Kidney (tissue), 14 donors: Measurements from ENCODE around the gene RBM44. TPM values are rescaled to one million over a fixed set of nuclear protein-coding genes. Genes with fewer than 3 reads are reported as not detected.
"Not testable (repeated sequence)": the region's sequence is repeated elsewhere in the genome, so short reads cannot be mapped to it uniquely, and the experiment has no call there.

ENCODE experiments used
- DNase-seq, 5 donors: peaks; one replicate each; pipeline ENCODE4 v3.0.0-alpha.2; 2013 to 2020
- FAIRE-seq: peaks from 2 replicates; lab custom pipeline; 2012; peaks lifted over from hg19 to GRCh38; lab: Jason Lieb, UNC
- H3K27ac ChIP-seq, 2 donors: one replicate each; pipeline ENCODE4 v1.7.0; 2013; ENCODE audit warnings: low read depth in 2 of 2, low read length in 2 of 2, inconsistent platforms in 1 of 2
- H3K27me3 ChIP-seq: one replicate; pipeline ENCODE4 v1.7.1; 2013; ENCODE audit warnings: low read length, inconsistent platforms; ENCODE audit not compliant: control insufficient read depth, insufficient read depth
- H3K36me3 ChIP-seq, 3 donors: one replicate each; pipeline versions ENCODE4 v1.7.0 to v1.7.1; 2013; ENCODE audit warnings: low read length in 3 of 3, control low read depth in 1 of 3, inconsistent platforms in 1 of 3; ENCODE audit not compliant: insufficient read depth in 3 of 3, control insufficient read depth in 2 of 3
- H3K4me1 ChIP-seq, 3 donors: one replicate each; pipeline versions ENCODE4 v1.7.0 to v1.7.1; 2013; ENCODE audit warnings: low read length in 3 of 3, inconsistent platforms in 1 of 3, low read depth in 1 of 3; ENCODE audit not compliant: control insufficient read depth in 2 of 3, insufficient read depth in 2 of 3
- H3K4me3 ChIP-seq, 3 donors: one replicate each; pipeline versions ENCODE4 v1.7.0 to v1.8.1; 2013; ENCODE audit warnings: low read length in 3 of 3, control low read depth in 1 of 3, inconsistent platforms in 1 of 3
- H3K9ac ChIP-seq, 3 donors: one replicate each; pipeline versions ENCODE4 v1.7.0 to v1.7.1; 2013; ENCODE audit warnings: low read length in 3 of 3, control low read depth in 1 of 3, inconsistent platforms in 1 of 3
- H3K9me3 ChIP-seq, 3 donors: one replicate each; pipeline versions ENCODE4 v1.7.0 to v1.7.1; 2013; ENCODE audit warnings: low read length in 3 of 3, control low read depth in 1 of 3, inconsistent platforms in 1 of 3; ENCODE audit not compliant: control insufficient read depth in 2 of 3, insufficient read depth in 1 of 3
- CTCF ChIP-seq: IDR thresholded peaks from 3 replicates; pipeline ENCODE4 v1.5.1; 2012; ENCODE audit warnings: mild to moderate bottlenecking, moderate library complexity, borderline replicate concordance; ENCODE audit not compliant: insufficient read depth; ENCODE audit errors: extremely low read depth
- intact Hi-C: fragments of 100-400 bp; cut with DNase I; formaldehyde crosslinking; loops from one replicate; pipeline ENCODE4 v1.11.1; 2022
- polyA plus RNA-seq: library from polyadenylated mRNA; stranded (reverse); fragments of 350-450 nt; fragmentation: Illumina TruSeq; extraction: RNeasy Lipid Tissue Mini Kit (QIAGEN cat#74804); gene quantifications from one replicate; pipeline ENCODE4 v1.2.3, GENCODE V29; 2014; ENCODE audit warnings: low read depth, low replicate concordance; ENCODE audit not compliant: insufficient read depth
- total RNA-seq: library from RNA; stranded (reverse); fragmentation: NEBNext Ultra II Directional; extraction: Animal tissue kit (Norgen Biotek cat#: 25700); gene quantifications from one replicate; pipeline ENCODE4 v1.2.1, GENCODE V29; 2021
- donor health status: control.
- donor health status: control.
- donor health status: control.
- donor health status: control.
- donor health status: control.
- donor health status: DM: yes; HTN: yes; CAD: no.
- donor health status: Normal renal cell carcinoma (clear cell type).

The RBM44 gene
- total and polyA plus RNA-seq, 2 donors from 2014 or later = 0.72 TPM; not detected in 1

- H3K4me1 ChIP-seq = no peaks in the 10 kb centered on the region
- H3K4me3 ChIP-seq = no peak overlapping the region
- no peaks in the 10 kb centered on the region for H3K36me3 ChIP-seq
- no peak overlapping the region for H3K9ac ChIP-seq
- H3K9me3 ChIP-seq = no peaks in the 10 kb centered on the region
- no peaks in the 10 kb centered on the region for H3K27me3 ChIP-seq
- intact Hi-C loops = no loop called here
- FAIRE-seq (no peak), DNase-seq (no peak)
- H3K27ac ChIP-seq = no peak overlapping the region
- no peak for TF ChIP-seq CTCF
Measured at GRCh38 chr2:237833546-237833945, 35.0 kb downstream of the RBM44 start.

GRCh38 chr2:237835372-237835771 lies 36.8 kb downstream of the RBM44 start:
- H3K27ac ChIP-seq = no peak overlapping the region
- no peak overlapping the region for H3K4me3 ChIP-seq
- H3K9me3 ChIP-seq = no peaks in the 10 kb centered on the region
- FAIRE-seq (no peak), DNase-seq (no peak)
- no peaks in the 10 kb centered on the region for H3K4me1 ChIP-seq
- no peaks in the 10 kb centered on the region for H3K27me3 ChIP-seq
- H3K36me3 ChIP-seq = no peaks in the 10 kb centered on the region
- intact Hi-C loops = no loop called here
- no peak for TF ChIP-seq CTCF
- no peak overlapping the region for H3K9ac ChIP-seq

GRCh38 chr2:237841051-237841450 lies 42.5 kb downstream of the RBM44 start:
- no peaks in the 10 kb centered on the region for H3K4me1 ChIP-seq
- DNase-seq (no peak), FAIRE-seq (no peak)
- no peak overlapping the region for H3K9ac ChIP-seq
- H3K9me3 ChIP-seq = no peaks in the 10 kb centered on the region
- no peaks in the 10 kb centered on the region for H3K36me3 ChIP-seq
- H3K4me3 ChIP-seq = no peak overlapping the region
- no peaks in the 10 kb centered on the region for H3K27me3 ChIP-seq
- no peak for TF ChIP-seq CTCF
- no peak overlapping the region for H3K27ac ChIP-seq
- intact Hi-C loops = no loop called here

- H3K36me3 ChIP-seq, H3K9me3 ChIP-seq, H3K4me1 ChIP-seq, intact Hi-C loops, H3K27ac ChIP-seq, H3K27me3 ChIP-seq, FAIRE-seq, H3K4me3 ChIP-seq, H3K9ac ChIP-seq: not testable (repeated sequence)
- DNase-seq = peak in 1 of 5 donors; percentile 45
Measured at GRCh38 chr2:237848940-237849339, 50.4 kb downstream of the RBM44 start.
